Activated T-helper 1 cell treated with anti-CD3 and anti-CD28 coated beads, Interleukin-12 subunit alpha, Interleukin-12 subunit beta, Interleukin-2, Interleukin-4 antibody, amounts not matched to agents 30 ng/mL and 10 ng/mL and 1 ng/mL, durations not matched to agents 14 hours and 24 hours and 36 hours (primary cell): Measurements from ENCODE around the gene NELL1. TPM values are rescaled to one million over a fixed set of nuclear protein-coding genes. Genes with fewer than 3 reads are reported as not detected.
"Not testable (repeated sequence)": the region's sequence is repeated elsewhere in the genome, so short reads cannot be mapped to it uniquely, and the experiment has no call there.

Source experiments
- DNase-seq: peaks from one replicate; pipeline ENCODE4 v3.0.0; 2021; ENCODE audit warnings: low spot score
- H3K27ac Mint-ChIP-seq: one replicate; pipeline ENCODE4 v1.8.0; 2021; ENCODE audit warnings: mild to moderate bottlenecking, mixed read lengths
- H3K27me3 Mint-ChIP-seq: one replicate; pipeline ENCODE4 v1.8.0; 2022; ENCODE audit warnings: mild to moderate bottlenecking, moderate library complexity, mixed read lengths; ENCODE audit not compliant: insufficient read depth
- H3K36me3 Mint-ChIP-seq: one replicate; pipeline ENCODE4 v1.8.0; 2021; ENCODE audit warnings: low read depth, mixed read lengths
- H3K4me1 Mint-ChIP-seq: one replicate; pipeline ENCODE4 v1.8.0; 2021; ENCODE audit warnings: low read depth, mixed read lengths
- H3K4me3 Mint-ChIP-seq: one replicate; pipeline ENCODE4 v1.8.0; 2021; ENCODE audit warnings: mild to moderate bottlenecking, moderate library complexity, mixed read lengths
- H3K9me3 Mint-ChIP-seq: one replicate; pipeline ENCODE4 v1.8.0; 2021; ENCODE audit warnings: mixed read lengths
- intact Hi-C: fragments of 100-400 bp; cut with micrococcal nuclease; formaldehyde crosslinking; loops from one replicate; pipeline ENCODE4 v1.15.1; 2024
- total RNA-seq: library from RNA; stranded (reverse); gene quantifications from 2 replicates; pipeline ENCODE4 v1.2.3, GENCODE V29; 2022

The NELL1 gene
- total RNA-seq, 1 donor from 2014 or later: not detected

- Mint-ChIP-seq H3K27ac (no peak overlapping the region), H3K4me1 (no peaks in the 10 kb centered on the region), H3K27me3 (no peaks in the 10 kb centered on the region), H3K4me3 (no peak overlapping the region), H3K9me3 (no peaks in the 10 kb centered on the region), H3K36me3 (no peaks in the 10 kb centered on the region)
- intact Hi-C loops: no loop called here
- DNase-seq: no peak
Observed at GRCh38 chr11:21260101-21260500, 590.7 kb downstream of the NELL1 start.

- Mint-ChIP-seq H3K4me3 (no peak overlapping the region), H3K9me3 (no peaks in the 10 kb centered on the region), H3K27me3 (no peaks in the 10 kb centered on the region), H3K27ac (no peak overlapping the region), H3K4me1 (no peaks in the 10 kb centered on the region), H3K36me3 (no peaks in the 10 kb centered on the region)
- no peak for DNase-seq
- intact Hi-C loops: no loop called here
Observed at GRCh38 chr11:21262992-21263391, 593.6 kb downstream of the NELL1 start.

GRCh38 chr11:21264125-21264524, 594.7 kb downstream of the NELL1 start:
- no peaks in the 10 kb centered on the region for H3K9me3 Mint-ChIP-seq
- H3K4me3 Mint-ChIP-seq: no peak overlapping the region
- no peak overlapping the region for H3K27ac Mint-ChIP-seq
- no peak for DNase-seq
- no peaks in the 10 kb centered on the region for H3K4me1 Mint-ChIP-seq
- H3K27me3 Mint-ChIP-seq: no peaks in the 10 kb centered on the region
- no peaks in the 10 kb centered on the region for H3K36me3 Mint-ChIP-seq
- intact Hi-C loops: no loop called here

- Mint-ChIP-seq H3K9me3 (no peaks in the 10 kb centered on the region), H3K36me3 (no peaks in the 10 kb centered on the region), H3K4me1 (no peaks in the 10 kb centered on the region), H3K27me3 (no peaks in the 10 kb centered on the region), H3K4me3 (no peak overlapping the region), H3K27ac (no peak overlapping the region)
- intact Hi-C loops: no loop called here
- no peak for DNase-seq
Observed at GRCh38 chr11:21268036-21268435, 598.6 kb downstream of the NELL1 start.

GRCh38 chr11:21272139-21272538, 602.8 kb downstream of the NELL1 start:
- DNase-seq: not testable (repeated sequence)

GRCh38 chr11:21278840-21279239, 609.5 kb downstream of the NELL1 start:
- Mint-ChIP-seq H3K9me3 (peaks cover 15% of the 10 kb centered on the region), H3K27me3 (no peaks in the 10 kb centered on the region), H3K4me1 (no peaks in the 10 kb centered on the region), H3K4me3 (no peak overlapping the region), H3K36me3 (no peaks in the 10 kb centered on the region), H3K27ac (no peak overlapping the region)
- intact Hi-C loops: no loop called here
- no peak for DNase-seq

More at GRCh38 chr11:21272139-21272538, 602.8 kb downstream of the NELL1 start:
- H3K4me3 Mint-ChIP-seq, H3K4me1 Mint-ChIP-seq, H3K9me3 Mint-ChIP-seq, H3K27ac Mint-ChIP-seq, intact Hi-C loops, H3K36me3 Mint-ChIP-seq, H3K27me3 Mint-ChIP-seq: not testable (repeated sequence)

GRCh38 chr11:21285104-21285503, 615.7 kb downstream of the NELL1 start:
- Mint-ChIP-seq H3K36me3 (no peaks in the 10 kb centered on the region), H3K27ac (no peak overlapping the region), H3K9me3 (peaks cover 16% of the 10 kb centered on the region), H3K4me3 (no peak overlapping the region), H3K27me3 (no peaks in the 10 kb centered on the region), H3K4me1 (no peaks in the 10 kb centered on the region)
- DNase-seq: no peak
- intact Hi-C loops: no loop called here

- Mint-ChIP-seq H3K9me3 (peaks cover 25% of the 10 kb centered on the region), H3K27me3 (no peaks in the 10 kb centered on the region), H3K36me3 (no peaks in the 10 kb centered on the region), H3K4me3 (no peak overlapping the region), H3K27ac (no peak overlapping the region), H3K4me1 (no peaks in the 10 kb centered on the region)
- no peak for DNase-seq
- intact Hi-C loops: no loop called here
Observed at GRCh38 chr11:21289686-21290085, 620.3 kb downstream of the NELL1 start.

GRCh38 chr11:21295508-21295907, 626.1 kb downstream of the NELL1 start:
- H3K36me3 Mint-ChIP-seq: no peaks in the 10 kb centered on the region
- peaks cover 24% of the 10 kb centered on the region for H3K9me3 Mint-ChIP-seq
- H3K27ac Mint-ChIP-seq: no peak overlapping the region
- H3K4me3 Mint-ChIP-seq: no peak overlapping the region
- no peak for DNase-seq
- no peaks in the 10 kb centered on the region for H3K27me3 Mint-ChIP-seq
- intact Hi-C loops: no loop called here
- no peaks in the 10 kb centered on the region for H3K4me1 Mint-ChIP-seq

- no peaks in the 10 kb centered on the region for H3K4me1 Mint-ChIP-seq
- H3K27ac Mint-ChIP-seq: no peak overlapping the region
- H3K27me3 Mint-ChIP-seq: no peaks in the 10 kb centered on the region
- H3K4me3 Mint-ChIP-seq: no peak overlapping the region
- no peaks in the 10 kb centered on the region for H3K36me3 Mint-ChIP-seq
- intact Hi-C loops: no loop called here
- no peak for DNase-seq
- H3K9me3 Mint-ChIP-seq: peaks cover 5% of the 10 kb centered on the region
Observed at GRCh38 chr11:21301981-21302380, 632.6 kb downstream of the NELL1 start.

GRCh38 chr11:21306739-21307358, 637.5 kb downstream of the NELL1 start:
- Mint-ChIP-seq H3K36me3 (no peaks in the 10 kb centered on the region), H3K9me3 (no peaks in the 10 kb centered on the region), H3K4me3 (no peak overlapping the region), H3K27ac (no peak overlapping the region), H3K4me1 (no peaks in the 10 kb centered on the region), H3K27me3 (no peaks in the 10 kb centered on the region)
- no peak for DNase-seq
- intact Hi-C loops: no loop called here

- no peaks in the 10 kb centered on the region for H3K36me3 Mint-ChIP-seq
- H3K9me3 Mint-ChIP-seq: no peaks in the 10 kb centered on the region
- no peak for DNase-seq
- no peak overlapping the region for H3K4me3 Mint-ChIP-seq
- H3K27ac Mint-ChIP-seq: no peak overlapping the region
- no peaks in the 10 kb centered on the region for H3K27me3 Mint-ChIP-seq
- intact Hi-C loops: no loop called here
- H3K4me1 Mint-ChIP-seq: no peaks in the 10 kb centered on the region
Observed at GRCh38 chr11:21307874-21308273, 638.5 kb downstream of the NELL1 start.

GRCh38 chr11:21316591-21316990, 647.2 kb downstream of the NELL1 start:
- H3K27ac Mint-ChIP-seq: no peak overlapping the region
- no peaks in the 10 kb centered on the region for H3K27me3 Mint-ChIP-seq
- intact Hi-C loops: no loop called here
- H3K4me3 Mint-ChIP-seq: no peak overlapping the region
- no peak for DNase-seq
- peaks cover 3% of the 10 kb centered on the region for H3K9me3 Mint-ChIP-seq
- no peaks in the 10 kb centered on the region for H3K36me3 Mint-ChIP-seq
- H3K4me1 Mint-ChIP-seq: no peaks in the 10 kb centered on the region

GRCh38 chr11:21321072-21321471, 651.7 kb downstream of the NELL1 start:
- H3K27ac Mint-ChIP-seq: no peak overlapping the region
- intact Hi-C loops: no loop called here
- no peak overlapping the region for H3K4me3 Mint-ChIP-seq
- peaks cover 3% of the 10 kb centered on the region for H3K9me3 Mint-ChIP-seq
- H3K4me1 Mint-ChIP-seq: no peaks in the 10 kb centered on the region
- H3K27me3 Mint-ChIP-seq: no peaks in the 10 kb centered on the region
- no peaks in the 10 kb centered on the region for H3K36me3 Mint-ChIP-seq
- DNase-seq: no peak
